Stomach smooth muscle (tissue), 2 donors: ENCODE data around the gene FAM163B.
"Not testable (repeated sequence)": the region's sequence is repeated elsewhere in the genome, so short reads cannot be mapped to it uniquely, and the experiment has no call there.

Source experiments
- H3K27ac ChIP-seq: one replicate; pipeline ENCODE4 v1.7.0; 2013; ENCODE audit warnings: mild to moderate bottlenecking, low read length, inconsistent platforms
- H3K27me3 ChIP-seq, 2 donors: one replicate each; pipeline ENCODE4 v1.7.0; 2013; ENCODE audit warnings: low read length in 2 of 2; ENCODE audit not compliant: insufficient read depth in 2 of 2, control insufficient read depth in 1 of 2
- H3K36me3 ChIP-seq, 2 donors: one replicate each; pipeline ENCODE4 v1.7.0; 2013; ENCODE audit warnings: low read length in 2 of 2; ENCODE audit not compliant: control insufficient read depth in 2 of 2, insufficient read depth in 2 of 2
- H3K4me1 ChIP-seq: one replicate; pipeline ENCODE4 v1.7.0; 2013; ENCODE audit warnings: low read length; ENCODE audit not compliant: control insufficient read depth, insufficient read depth
- H3K4me3 ChIP-seq, 2 donors: one replicate each; pipeline ENCODE4 v1.7.0; 2013; ENCODE audit warnings: low read length in 2 of 2
- H3K9ac ChIP-seq, 2 donors: one replicate each; pipeline ENCODE4 v1.7.0; 2013; ENCODE audit warnings: low read length in 2 of 2, mild to moderate bottlenecking in 1 of 2
- H3K9me3 ChIP-seq, 2 donors: one replicate each; pipeline ENCODE4 v1.7.0; 2013; ENCODE audit warnings: low read length in 2 of 2; ENCODE audit not compliant: control insufficient read depth in 2 of 2
- donor health status: healthy.
- donor health status: Pancreatic carcinoma.

The FAM163B gene

DNA sequence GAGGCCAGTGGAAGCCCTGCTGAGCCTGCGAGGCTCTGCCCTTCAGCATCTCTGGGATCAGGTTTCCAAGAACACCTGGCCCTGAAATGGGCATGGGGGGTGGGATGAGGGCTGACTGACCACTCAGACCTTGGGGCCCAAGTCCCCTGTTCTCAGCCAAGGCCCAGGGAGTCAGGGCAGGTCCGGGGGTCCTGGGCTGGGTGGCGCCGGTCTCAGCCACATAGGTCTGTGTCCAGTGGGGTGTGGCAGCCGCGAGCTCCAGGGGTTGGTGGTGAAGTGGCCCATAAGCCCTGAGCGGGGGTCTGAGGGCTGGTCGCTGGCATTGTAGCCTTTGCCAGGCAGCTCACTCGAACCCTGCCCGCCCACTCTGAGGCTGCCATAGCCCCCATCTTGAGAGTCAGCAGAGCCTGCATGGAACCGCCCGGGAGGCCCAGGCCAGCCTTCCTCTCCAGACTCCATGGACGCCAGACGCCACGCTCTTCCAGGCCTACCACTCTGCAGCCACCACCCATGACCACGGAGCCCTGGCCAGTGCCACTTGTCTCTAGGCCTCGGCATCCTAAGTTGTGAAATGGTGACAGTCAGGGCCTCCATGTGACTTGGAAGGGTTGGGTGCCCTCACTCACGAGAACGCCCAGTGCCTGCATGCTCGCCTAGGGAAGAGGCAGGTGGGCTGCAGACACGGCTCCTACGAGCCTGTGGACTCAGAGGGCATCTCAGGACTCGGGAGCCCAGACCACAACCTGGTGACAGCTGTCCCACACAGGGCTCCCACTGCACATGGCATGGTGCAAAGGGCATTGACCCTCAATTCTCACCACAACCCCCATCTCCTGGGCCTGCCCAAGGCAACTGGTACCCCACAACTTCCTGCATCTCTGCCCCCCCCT is 20.3 kb upstream of the FAM163B start:
- Histone ChIP-seq H3K4me1 (no peaks in the 10 kb centered on the region), H3K9ac (no peak overlapping the region), H3K27ac (no peak overlapping the region), H3K36me3 (no peaks in the 10 kb centered on the region), H3K9me3 (peaks cover 0 to 5% of the 10 kb centered on the region in 2 donors), H3K27me3 (peaks cover 5 to 8% of the 10 kb centered on the region in 2 donors), H3K4me3 (no peak overlapping the region)

DNA sequence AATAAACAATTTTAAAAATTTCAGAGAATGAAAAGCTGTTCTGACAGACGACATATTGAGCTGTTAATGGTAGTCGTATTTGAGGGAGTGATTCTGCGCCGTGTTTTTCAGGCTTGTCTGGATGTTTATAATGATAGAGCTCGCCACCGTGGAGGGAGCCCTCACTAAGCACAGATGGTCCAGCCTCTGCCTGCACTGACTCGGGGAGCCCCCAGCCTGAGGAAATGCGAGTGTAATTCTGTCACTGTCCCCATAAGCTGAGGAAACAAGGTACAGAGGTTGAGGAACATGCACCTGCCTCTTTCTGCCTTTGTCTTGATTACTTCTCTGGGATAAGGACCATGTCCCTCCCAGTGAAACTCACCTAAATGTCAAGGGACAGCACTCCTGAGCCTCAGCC is 19.6 kb upstream of the FAM163B start:
- Histone ChIP-seq H3K36me3 (no peaks in the 10 kb centered on the region), H3K4me3 (no peak overlapping the region), H3K27me3 (peaks cover 0 to 4% of the 10 kb centered on the region in 2 donors), H3K9me3 (peaks cover 0 to 5% of the 10 kb centered on the region in 2 donors), H3K27ac (no peak overlapping the region), H3K4me1 (no peaks in the 10 kb centered on the region), H3K9ac (no peak overlapping the region)

DNA sequence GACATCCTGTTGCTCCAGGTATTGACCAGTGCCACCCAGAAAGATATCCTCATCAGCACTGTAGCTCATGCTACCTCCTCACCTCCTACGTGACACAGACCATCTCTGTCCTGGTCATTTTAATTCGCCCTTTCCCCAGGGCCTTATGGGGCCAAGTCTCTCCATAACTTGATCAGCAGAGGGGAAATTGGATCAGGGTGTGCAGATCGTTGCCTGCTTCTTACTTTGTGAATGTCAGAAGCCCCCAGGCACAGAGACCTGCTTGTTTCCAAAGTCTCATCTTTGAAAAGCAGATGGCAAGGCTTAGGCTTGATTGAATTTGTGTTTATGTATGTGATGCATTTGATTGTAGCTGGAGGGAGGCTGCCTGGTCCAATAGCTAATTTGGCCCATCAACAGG is 18.2 kb upstream of the FAM163B start:
- Histone ChIP-seq H3K9me3 (peaks cover 0 to 5% of the 10 kb centered on the region in 2 donors), H3K36me3 (no peaks in the 10 kb centered on the region), H3K9ac (no peak overlapping the region), H3K27me3 (peaks cover 0 to 7% of the 10 kb centered on the region in 2 donors), H3K4me1 (no peaks in the 10 kb centered on the region), H3K27ac (no peak overlapping the region), H3K4me3 (no peak overlapping the region)

DNA sequence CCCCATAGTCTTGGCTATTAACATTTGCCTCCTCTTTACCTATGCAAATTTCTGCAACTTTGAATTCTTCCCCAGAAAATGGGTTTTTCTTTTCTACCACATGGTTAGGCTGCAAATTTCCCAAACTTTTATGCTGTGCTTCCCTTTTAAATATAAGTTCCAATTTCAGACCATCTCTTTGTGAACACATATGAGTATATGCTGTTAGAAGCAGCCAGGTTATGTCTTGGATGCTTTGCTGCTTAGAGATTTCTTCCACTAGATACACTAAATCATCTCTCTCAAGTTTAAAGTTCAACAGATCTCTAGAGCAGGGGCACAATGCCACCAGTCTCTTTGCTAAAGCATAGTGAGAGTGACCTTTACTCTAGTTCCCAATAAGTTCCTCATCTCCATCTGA is 16.8 kb upstream of the FAM163B start:
- H3K4me1 ChIP-seq, H3K9ac ChIP-seq, H3K27ac ChIP-seq, H3K27me3 ChIP-seq, H3K9me3 ChIP-seq, H3K36me3 ChIP-seq, H3K4me3 ChIP-seq: not testable (repeated sequence)

DNA sequence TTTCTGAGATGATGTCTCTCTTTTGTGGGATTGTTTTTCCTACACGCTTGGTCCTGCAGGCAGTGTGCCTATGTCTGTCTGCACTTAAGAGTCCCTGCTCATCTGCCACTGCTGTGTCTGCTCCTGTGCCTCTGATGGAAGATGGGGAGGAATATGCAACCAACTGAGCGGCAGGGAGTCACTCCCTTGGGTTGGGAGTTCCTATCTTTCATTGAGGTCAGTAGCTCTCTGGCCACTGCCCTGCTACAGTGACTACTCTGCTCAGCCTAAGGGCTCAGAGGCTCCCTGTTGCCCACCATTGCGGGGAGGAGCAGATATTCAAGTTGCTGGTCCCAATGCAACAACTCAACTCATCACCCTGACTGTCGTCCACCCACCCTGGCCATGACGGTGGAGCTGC is 13.4 kb upstream of the FAM163B start:
- Histone ChIP-seq H3K9me3 (peaks cover 0 to 5% of the 10 kb centered on the region in 2 donors), H3K4me3 (no peak overlapping the region), H3K27ac (no peak overlapping the region), H3K27me3 (peaks cover 0 to 7% of the 10 kb centered on the region in 2 donors), H3K9ac (no peak overlapping the region), H3K36me3 (no peaks in the 10 kb centered on the region), H3K4me1 (no peaks in the 10 kb centered on the region)

DNA sequence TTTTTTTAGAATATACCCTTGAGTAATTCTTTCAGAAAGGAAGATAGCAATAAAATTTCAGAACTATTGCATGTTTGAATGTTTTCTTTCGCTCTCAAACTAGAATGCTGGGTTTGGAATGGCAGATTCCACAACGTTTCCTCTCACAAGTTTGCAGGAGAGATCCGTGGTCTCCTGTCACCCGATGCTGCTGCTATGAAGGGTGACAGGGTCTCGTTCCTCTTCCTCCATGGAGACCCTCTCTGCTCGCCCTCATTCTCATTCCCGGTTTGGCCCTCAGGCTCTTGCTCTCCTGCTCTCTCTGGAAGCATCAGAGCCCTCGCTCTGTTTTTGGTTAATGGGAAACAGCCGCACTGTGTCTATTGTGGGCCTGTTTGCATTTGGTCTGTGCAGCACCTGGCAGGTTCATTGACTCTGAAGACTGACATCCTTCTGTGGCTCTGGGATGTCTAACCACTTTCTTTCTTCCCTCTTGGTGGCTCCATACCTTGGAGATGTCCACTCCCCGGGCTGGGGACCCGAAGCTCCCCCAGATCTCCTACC is 12.6 kb upstream of the FAM163B start:
- H3K4me3 ChIP-seq: no peak overlapping the region
- H3K36me3 ChIP-seq: no peaks in the 10 kb centered on the region
- H3K27ac ChIP-seq: no peak overlapping the region
- peaks cover 0 to 14% of the 10 kb centered on the region in 2 donors for H3K27me3 ChIP-seq
- H3K9ac ChIP-seq: no peak overlapping the region
- peaks cover 0 to 5% of the 10 kb centered on the region in 2 donors for H3K9me3 ChIP-seq
- H3K4me1 ChIP-seq: no peaks in the 10 kb centered on the region

DNA sequence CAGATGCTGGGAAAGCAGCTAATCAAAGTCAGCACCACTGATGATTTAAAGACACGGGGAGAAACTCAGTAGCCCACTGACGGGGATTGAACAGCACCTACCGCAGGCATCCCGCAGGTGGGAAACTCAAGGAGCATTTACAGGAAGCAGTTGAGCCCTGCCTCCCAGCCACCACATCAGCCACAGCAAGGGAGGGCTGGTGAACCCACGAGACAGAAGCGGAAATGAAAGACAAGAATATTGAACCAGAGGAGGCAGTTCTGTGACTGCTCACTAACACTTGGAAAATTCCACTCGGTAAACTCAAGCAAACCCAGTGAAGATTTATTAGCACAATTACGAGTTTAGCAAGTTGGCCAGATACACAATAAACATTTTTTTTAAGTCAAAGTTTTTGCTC is 10.6 kb upstream of the FAM163B start:
- no peak overlapping the region for H3K9ac ChIP-seq
- peaks cover 13 to 27% of the 10 kb centered on the region in 2 donors for H3K27me3 ChIP-seq
- no peak overlapping the region for H3K4me3 ChIP-seq
- no peaks in the 10 kb centered on the region for H3K36me3 ChIP-seq
- no peaks in the 10 kb centered on the region for H3K9me3 ChIP-seq
- no peaks in the 10 kb centered on the region for H3K4me1 ChIP-seq
- H3K27ac ChIP-seq: no peak overlapping the region

DNA sequence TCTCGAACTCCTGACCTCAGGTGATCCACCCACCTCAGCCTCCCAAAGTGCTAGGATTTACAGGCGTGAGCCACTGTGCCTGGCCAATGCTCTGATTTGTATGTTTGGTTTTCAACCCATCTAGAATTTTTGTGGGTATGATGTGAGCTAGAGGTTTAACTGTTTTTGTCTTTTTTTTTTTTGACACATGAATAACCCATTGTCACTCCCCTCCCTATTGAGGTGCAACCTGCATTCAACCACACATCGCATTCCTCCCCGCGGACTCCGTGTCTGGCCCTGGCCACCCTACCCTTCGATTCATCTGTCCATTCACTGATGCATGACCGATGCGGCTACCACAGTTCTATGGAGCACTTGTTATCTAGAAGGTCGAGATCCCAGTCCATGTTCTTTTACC is 9.5 kb upstream of the FAM163B start:
- Histone ChIP-seq H3K4me3 (no peak overlapping the region), H3K27ac (no peak overlapping the region), H3K36me3 (no peaks in the 10 kb centered on the region), H3K9ac (no peak overlapping the region), H3K27me3 (peaks cover 13 to 31% of the 10 kb centered on the region in 2 donors), H3K9me3 (no peaks in the 10 kb centered on the region), H3K4me1 (no peaks in the 10 kb centered on the region)

DNA sequence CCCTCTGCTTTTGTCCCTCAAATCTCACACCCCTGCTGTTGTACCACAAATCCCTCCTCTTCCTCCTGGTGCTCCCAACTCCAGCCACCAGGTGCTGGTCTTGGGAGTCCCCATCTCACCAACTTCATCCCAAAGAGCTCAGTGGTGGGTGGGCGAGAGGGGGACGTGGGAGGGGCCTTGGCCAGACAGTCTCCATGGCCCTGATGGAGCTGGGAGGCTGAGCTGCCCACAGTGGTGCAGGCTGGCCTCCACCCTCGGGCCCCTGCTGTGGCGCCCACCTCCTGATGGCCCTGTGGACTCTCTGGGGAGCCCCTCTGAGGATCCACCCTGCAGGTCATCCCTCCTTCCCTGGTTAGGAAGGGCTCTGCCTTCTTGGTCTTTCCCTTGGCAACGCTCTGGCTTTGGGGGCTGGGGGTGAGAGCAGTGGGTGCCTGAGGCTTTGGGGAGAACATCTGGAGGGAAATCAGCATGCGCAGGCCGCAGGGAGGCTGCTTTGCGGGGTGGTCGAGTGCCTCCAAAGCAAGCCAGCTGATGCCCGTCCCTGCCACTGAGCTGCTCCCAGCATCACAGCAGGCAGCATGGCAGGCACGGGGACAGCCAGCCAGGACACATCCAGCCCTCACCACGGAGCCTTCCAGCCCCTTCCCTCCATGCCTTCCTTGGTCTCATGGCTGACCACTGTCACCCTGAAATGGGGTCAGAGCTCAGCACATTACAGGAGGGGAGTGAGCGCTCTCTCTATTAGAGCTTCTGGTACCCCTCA is 7.6 kb upstream of the FAM163B start:
- no peaks in the 10 kb centered on the region for H3K9me3 ChIP-seq
- no peak overlapping the region for H3K4me3 ChIP-seq
- no peaks in the 10 kb centered on the region for H3K4me1 ChIP-seq
- peaks cover 18 to 41% of the 10 kb centered on the region in 2 donors for H3K27me3 ChIP-seq
- H3K27ac ChIP-seq: no peak overlapping the region
- no peak overlapping the region for H3K9ac ChIP-seq
- no peaks in the 10 kb centered on the region for H3K36me3 ChIP-seq

DNA sequence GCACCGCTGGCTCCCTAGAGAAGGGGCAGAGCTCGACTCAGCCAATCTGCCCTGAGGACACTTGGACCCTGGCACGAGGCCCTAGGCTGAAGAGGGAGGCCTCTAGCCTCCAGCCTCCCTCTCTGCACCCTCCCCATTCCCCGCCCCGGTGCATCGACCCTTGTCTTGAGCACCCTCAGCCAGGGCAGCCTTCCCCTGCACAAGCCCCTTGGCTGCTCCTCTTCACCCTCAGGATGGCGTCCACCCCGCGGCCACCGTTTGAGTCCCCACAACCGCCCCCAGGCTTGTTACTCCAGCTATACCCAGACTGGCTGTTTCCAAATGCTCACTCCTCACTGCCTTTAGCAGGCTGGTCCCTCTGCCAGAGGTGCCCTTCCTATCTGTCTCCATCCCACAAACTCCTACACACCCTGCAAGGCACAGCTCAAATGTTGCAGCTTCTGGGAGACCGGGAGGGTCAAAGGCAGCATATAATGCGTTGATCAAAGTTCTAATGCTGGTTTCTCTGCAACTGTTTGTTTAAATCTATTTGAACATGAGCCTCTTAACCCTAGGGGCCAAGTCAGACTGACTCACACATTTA is 6.5 kb upstream of the FAM163B start:
- Histone ChIP-seq H3K9ac (no peak overlapping the region), H3K9me3 (no peaks in the 10 kb centered on the region), H3K4me3 (no peak overlapping the region), H3K27ac (no peak overlapping the region), H3K36me3 (no peaks in the 10 kb centered on the region), H3K27me3 (peaks cover 27 to 47% of the 10 kb centered on the region in 2 donors), H3K4me1 (no peaks in the 10 kb centered on the region)
